DND-41 (cell line): ENCODE data around the gene CHRNA1.

ENCODE experiments used
- ATAC-seq: fragments of 200-7000 bp; cut with Tn5 transposase; 3 replicates; pipeline ENCODE4 v1.9.1; 2021; ENCODE audit warnings: low read depth; ENCODE audit not compliant: insufficient read depth
- DNase-seq: peaks from one replicate; pipeline ENCODE4 v3.0.0-alpha.2; 2020
- H2AFZ ChIP-seq: 2 replicates; pipeline ENCODE4 v1.6.0; 2012; ENCODE audit warnings: low read depth, low read length
- H3K27ac ChIP-seq: 2 replicates; pipeline ENCODE4 v1.5.1; 2012; ENCODE audit warnings: low read length, inconsistent platforms
- H3K27me3 ChIP-seq: fragments of 200-600 bp; sonication (generic); 2 replicates; pipeline ENCODE4 v1.6.0; 2012; ENCODE audit warnings: low read length, mild to moderate bottlenecking, inconsistent platforms; ENCODE audit not compliant: insufficient read depth, poor library complexity
- H3K36me3 ChIP-seq: 2 replicates; pipeline ENCODE4 v1.5.1; 2012; ENCODE audit warnings: low read length, inconsistent platforms; ENCODE audit not compliant: insufficient read depth
- H3K4me1 ChIP-seq: 2 replicates; pipeline ENCODE4 v1.5.1; 2012; ENCODE audit warnings: mild to moderate bottlenecking, low read length; ENCODE audit not compliant: insufficient read depth
- H3K4me2 ChIP-seq: 2 replicates; pipeline ENCODE4 v1.6.0; 2012; ENCODE audit warnings: mild to moderate bottlenecking, moderate library complexity, low read length, inconsistent platforms; ENCODE audit not compliant: insufficient read depth
- H3K4me3 ChIP-seq, 2 experiments: fragments of 200-600 bp in 1 of 2; shearing (Covaris generic) in 1 of 2; 2 replicates each; pipeline ENCODE4 v1.5.1; 2012 to 2016; ENCODE audit warnings: inconsistent platforms in 2 of 2, low read length in 2 of 2, mild to moderate bottlenecking in 2 of 2, low read depth in 1 of 2, moderate library complexity in 1 of 2
- H3K79me2 ChIP-seq: 2 replicates; pipeline ENCODE4 v1.6.0; 2012; ENCODE audit warnings: low read length, inconsistent platforms; ENCODE audit not compliant: insufficient read depth
- H3K9ac ChIP-seq: 2 replicates; pipeline ENCODE4 v1.6.0; 2012; ENCODE audit warnings: low read depth, mild to moderate bottlenecking, inconsistent platforms, low read length, moderate library complexity
- H3K9me3 ChIP-seq: 2 replicates; pipeline ENCODE4 v1.5.1; 2012; ENCODE audit warnings: low read length, moderate library complexity, mild to moderate bottlenecking, inconsistent platforms; ENCODE audit not compliant: insufficient read depth, severe bottlenecking
- H4K20me1 ChIP-seq: 2 replicates; pipeline ENCODE4 v1.6.0; 2012; ENCODE audit warnings: low read length; ENCODE audit not compliant: insufficient read depth
- EZH2 ChIP-seq: IDR thresholded peaks from 3 replicates; pipeline ENCODE4 v1.6.1; 2012; ENCODE audit warnings: borderline replicate concordance, low read depth, mild to moderate bottlenecking, moderate library complexity, low read length, inconsistent platforms; ENCODE audit not compliant: severe bottlenecking
- TF ChIP-seq, protein P1 (sequence below): IDR thresholded peaks from 2 replicates; pipeline ENCODE4 v1.5.1; 2012; ENCODE audit warnings: borderline replicate concordance, low read length, moderate library complexity, mild to moderate bottlenecking; ENCODE audit not compliant: poor library complexity, severe bottlenecking; ENCODE audit errors: extremely low read depth

Gene CHRNA1

DNA sequence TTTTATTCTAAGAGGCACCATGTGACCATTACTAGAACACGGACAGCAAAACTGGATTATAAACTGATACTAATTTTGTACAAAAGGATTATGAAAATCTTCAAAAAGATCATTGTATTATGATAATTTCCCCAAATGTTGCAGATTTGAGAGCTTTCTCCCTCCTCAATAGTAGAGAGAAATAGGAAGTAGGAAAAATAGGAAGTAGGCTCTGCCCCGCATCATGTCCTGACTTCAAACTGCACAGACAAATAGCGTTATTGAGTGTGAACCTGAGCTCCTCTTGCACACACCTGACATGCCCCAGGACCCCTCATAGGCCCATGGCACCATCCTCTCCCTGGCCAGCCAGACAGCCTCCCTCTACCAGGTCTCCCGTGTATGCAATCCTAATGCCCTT lies 25.4 kb downstream of the CHRNA1 start:
- no peaks in the 10 kb centered on the region for H3K9me3 ChIP-seq
- no peaks in the 10 kb centered on the region for H3K36me3 ChIP-seq
- H3K4me3 ChIP-seq: no peak overlapping the region
- H4K20me1 ChIP-seq: no peaks in the 10 kb centered on the region
- H3K27ac ChIP-seq: no peak overlapping the region
- DNase-seq (no peak), ATAC-seq (no peak)
- peaks cover 26% of the 10 kb centered on the region for H3K27me3 ChIP-seq
- TF ChIP-seq, protein P1, sequence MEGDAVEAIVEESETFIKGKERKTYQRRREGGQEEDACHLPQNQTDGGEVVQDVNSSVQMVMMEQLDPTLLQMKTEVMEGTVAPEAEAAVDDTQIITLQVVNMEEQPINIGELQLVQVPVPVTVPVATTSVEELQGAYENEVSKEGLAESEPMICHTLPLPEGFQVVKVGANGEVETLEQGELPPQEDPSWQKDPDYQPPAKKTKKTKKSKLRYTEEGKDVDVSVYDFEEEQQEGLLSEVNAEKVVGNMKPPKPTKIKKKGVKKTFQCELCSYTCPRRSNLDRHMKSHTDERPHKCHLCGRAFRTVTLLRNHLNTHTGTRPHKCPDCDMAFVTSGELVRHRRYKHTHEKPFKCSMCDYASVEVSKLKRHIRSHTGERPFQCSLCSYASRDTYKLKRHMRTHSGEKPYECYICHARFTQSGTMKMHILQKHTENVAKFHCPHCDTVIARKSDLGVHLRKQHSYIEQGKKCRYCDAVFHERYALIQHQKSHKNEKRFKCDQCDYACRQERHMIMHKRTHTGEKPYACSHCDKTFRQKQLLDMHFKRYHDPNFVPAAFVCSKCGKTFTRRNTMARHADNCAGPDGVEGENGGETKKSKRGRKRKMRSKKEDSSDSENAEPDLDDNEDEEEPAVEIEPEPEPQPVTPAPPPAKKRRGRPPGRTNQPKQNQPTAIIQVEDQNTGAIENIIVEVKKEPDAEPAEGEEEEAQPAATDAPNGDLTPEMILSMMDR: no peak
- TF ChIP-seq EZH2: no peak
- no peak overlapping the region for H2AFZ ChIP-seq
- H3K4me2 ChIP-seq: no peak overlapping the region
- no peak overlapping the region for H3K9ac ChIP-seq
- no peaks in the 10 kb centered on the region for H3K79me2 ChIP-seq
- H3K4me1 ChIP-seq: no peaks in the 10 kb centered on the region

DNA sequence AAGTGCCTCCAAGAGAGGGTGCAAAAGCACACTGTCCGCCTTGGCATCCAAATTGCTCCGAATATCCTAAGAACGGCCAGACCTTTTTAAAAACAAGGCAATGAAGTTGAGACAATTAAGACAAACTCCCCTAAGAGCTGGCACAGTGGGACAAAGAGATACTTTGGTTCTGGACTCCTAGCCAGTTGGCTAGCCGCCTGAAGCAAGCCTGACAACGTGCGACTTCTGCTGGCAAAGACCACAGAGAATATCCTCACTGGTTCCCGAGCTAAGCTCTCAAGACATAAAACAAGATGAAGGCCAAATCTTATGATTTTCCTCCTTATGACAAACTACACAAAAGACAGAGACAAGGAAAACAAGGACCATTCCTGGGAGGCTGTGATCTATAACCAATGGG lies 32.7 kb downstream of the CHRNA1 start:
- ATAC-seq: no peak
- Histone ChIP-seq H3K9me3 (no peaks in the 10 kb centered on the region), H4K20me1 (no peaks in the 10 kb centered on the region), H3K36me3 (no peaks in the 10 kb centered on the region), H3K27me3 (peaks cover 24% of the 10 kb centered on the region), H2AFZ (no peak overlapping the region), H3K79me2 (no peaks in the 10 kb centered on the region), H3K4me1 (no peaks in the 10 kb centered on the region), H3K27ac (no peak overlapping the region), H3K9ac (no peak overlapping the region), H3K4me2 (no peak overlapping the region), H3K4me3 (no peak overlapping the region)
- no peak for TF ChIP-seq EZH2
- no peak for DNase-seq

DNA sequence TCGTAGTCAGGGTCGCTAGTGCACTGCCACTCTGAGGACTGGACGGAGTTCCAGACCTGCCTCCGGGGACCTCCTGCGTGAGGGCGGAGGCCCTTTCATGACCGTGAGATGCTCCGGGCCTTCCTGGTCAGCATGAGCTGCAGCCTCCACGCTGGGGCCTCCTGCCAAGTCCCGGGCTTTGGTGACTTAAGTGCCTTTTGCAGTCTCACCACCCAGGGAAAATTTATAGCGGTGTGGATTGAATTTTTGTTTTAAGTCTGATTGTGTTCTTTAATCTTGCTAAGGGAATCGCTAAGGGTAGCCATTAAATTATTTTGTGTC lies 33.6 kb downstream of the CHRNA1 start:
- Histone ChIP-seq H3K27ac (no peak overlapping the region), H3K27me3 (peaks cover 33% of the 10 kb centered on the region), H3K9ac (no peak overlapping the region), H3K79me2 (no peaks in the 10 kb centered on the region), H3K4me1 (no peaks in the 10 kb centered on the region), H3K36me3 (no peaks in the 10 kb centered on the region), H3K4me3 (no peak overlapping the region), H4K20me1 (no peaks in the 10 kb centered on the region), H2AFZ (no peak overlapping the region), H3K4me2 (no peak overlapping the region), H3K9me3 (no peaks in the 10 kb centered on the region)
- ATAC-seq (no peak), DNase-seq (no peak)
- TF ChIP-seq, protein P1: no peak
- no peak for TF ChIP-seq EZH2

DNA sequence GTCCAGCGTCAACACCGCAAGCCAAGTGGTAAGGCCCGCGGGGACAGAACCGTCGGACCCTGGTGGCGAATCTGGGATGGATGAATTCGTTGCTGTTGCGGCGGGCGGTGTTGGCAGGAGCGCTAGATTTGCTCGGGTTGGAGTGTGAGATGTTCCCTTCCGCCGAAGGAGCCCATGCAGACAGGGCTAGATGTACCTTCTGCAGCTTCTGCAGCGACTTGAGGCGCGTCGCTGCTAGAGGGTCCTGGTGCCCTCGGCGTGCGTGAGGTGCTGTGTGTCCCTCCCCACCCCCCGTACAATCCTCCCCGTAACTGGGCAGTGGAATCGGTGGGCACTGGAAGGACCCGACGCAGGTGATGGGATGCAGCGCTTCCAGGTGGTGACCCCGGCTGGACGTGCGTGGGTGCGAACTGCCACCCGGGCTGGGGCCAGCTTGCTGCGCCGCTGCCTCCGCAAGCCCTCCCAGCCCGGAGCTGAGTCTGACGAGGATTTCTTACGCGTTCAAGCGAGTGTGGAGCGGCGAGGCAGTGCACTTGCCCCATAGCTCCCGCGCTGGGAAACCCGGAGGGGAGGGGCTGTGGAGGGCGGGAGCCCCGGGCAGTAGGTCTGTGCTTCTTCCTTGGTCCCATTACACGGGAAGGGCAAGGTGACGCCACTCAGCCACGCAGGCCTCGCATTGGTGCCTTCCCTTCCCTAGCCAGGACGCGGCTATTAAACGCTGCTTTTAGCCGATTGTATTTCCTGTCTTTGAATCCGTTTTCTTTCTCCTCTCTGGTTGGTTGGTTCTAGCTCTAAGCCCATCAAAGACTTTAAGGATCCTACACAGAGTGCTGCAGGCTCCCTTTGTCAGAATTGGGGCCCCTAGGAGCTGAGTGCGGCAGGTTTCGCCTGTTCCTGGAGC lies 34.2 kb downstream of the CHRNA1 start:
- Histone ChIP-seq H3K4me2 (no peak overlapping the region), H3K4me3 (no peak overlapping the region)

More for the DNA sequence above, 34.2 kb downstream of the CHRNA1 start:
- H3K27me3 ChIP-seq: peaks cover 35% of the 10 kb centered on the region
- H2AFZ ChIP-seq: no peak overlapping the region
- H4K20me1 ChIP-seq: no peaks in the 10 kb centered on the region
- no peaks in the 10 kb centered on the region for H3K4me1 ChIP-seq
- no peaks in the 10 kb centered on the region for H3K9me3 ChIP-seq
- TF ChIP-seq EZH2: no peak
- no peak overlapping the region for H3K9ac ChIP-seq
- DNase-seq (no peak), ATAC-seq (no peak)
- H3K27ac ChIP-seq: no peak overlapping the region
- no peaks in the 10 kb centered on the region for H3K36me3 ChIP-seq
- H3K79me2 ChIP-seq: no peaks in the 10 kb centered on the region
